Thymus (tissue), 11 donors: ENCODE results near the gene CWC25. TPM values are rescaled to one million over a fixed set of nuclear protein-coding genes. Genes with fewer than 3 reads are reported as not detected.
"Not testable (repeated sequence)": the region's sequence is repeated elsewhere in the genome, so short reads cannot be mapped to it uniquely, and the experiment has no call there.

Experiments used
- DNase-seq, 9 donors: peaks; one replicate each; pipeline ENCODE4 v3.0.0-alpha.2; 2013; ENCODE audit warnings: low spot score in 9 of 9, low read depth in 6 of 9, missing footprints in 1 of 9
- H3K27ac ChIP-seq, 2 donors: one replicate each; pipeline ENCODE4 v1.5.1; 2013; ENCODE audit warnings: control low read depth in 1 of 2, low read depth in 1 of 2, low read length in 1 of 2, mild to moderate bottlenecking in 1 of 2, moderate library complexity in 1 of 2
- H3K27me3 ChIP-seq, 2 donors: one replicate each; pipeline ENCODE4 v1.5.1; 2013; ENCODE audit warnings: low read length in 1 of 2; ENCODE audit not compliant: control insufficient read depth in 2 of 2, insufficient read depth in 1 of 2
- H3K36me3 ChIP-seq, 2 donors: one replicate each; pipeline ENCODE4 v1.5.1; 2013; ENCODE audit warnings: low read length in 1 of 2, mild to moderate bottlenecking in 1 of 2, moderate library complexity in 1 of 2; ENCODE audit not compliant: control insufficient read depth in 2 of 2, insufficient read depth in 2 of 2
- H3K4me1 ChIP-seq, 2 donors: one replicate each; pipeline ENCODE4 v1.5.1; 2013; ENCODE audit warnings: low read length in 2 of 2; ENCODE audit not compliant: control insufficient read depth in 2 of 2, insufficient read depth in 2 of 2
- H3K4me3 ChIP-seq, 2 donors: one replicate each; pipeline ENCODE4 v1.5.1; 2013; ENCODE audit warnings: low read length in 2 of 2, control low read depth in 1 of 2, mild to moderate bottlenecking in 1 of 2
- H3K9me3 ChIP-seq, 2 donors: one replicate each; pipeline ENCODE4 v1.5.1; 2013; ENCODE audit warnings: low read length in 1 of 2, mild to moderate bottlenecking in 1 of 2; ENCODE audit not compliant: control insufficient read depth in 2 of 2, insufficient read depth in 1 of 2
- WGBS: extraction: QIAGEN DNeasy Blood & Tissue Kit; methylation state at CpG from one replicate; pipeline ENCODE4 v1.1.7; 2013; 5-methylcytosine and 5-hydroxymethylcytosine counted together
- polyA plus RNA-seq: library from polyadenylated mRNA; stranded (reverse); fragments of 200-250 nt; gene quantifications from one replicate; pipeline ENCODE4 v1.2.3, GENCODE V29; 2013
- total RNA-seq: library from RNA; stranded (reverse); fragments of 120-200 nt; gene quantifications from one replicate; pipeline ENCODE4 v1.2.4, GENCODE V29; 2013
- donor health status: healthy.

CWC25 gene
- total and polyA plus RNA-seq, 2 donors = 18.7 to 36.2 TPM

GRCh38 chr17:38855101-38855714, 30.1 kb upstream of the CWC25 start:
- not testable (repeated sequence) for H3K27ac ChIP-seq, H3K27me3 ChIP-seq, DNase-seq, H3K9me3 ChIP-seq, H3K4me3 ChIP-seq
- Histone ChIP-seq H3K36me3 (peaks cover 10 to 27% of the 10 kb centered on the region in 2 donors), H3K4me1 (peaks cover 13 to 28% of the 10 kb centered on the region in 2 donors)
- 95% methylated on average over 28 of the region's 28 CpGs for WGBS

GRCh38 chr17:38853292-38854219, 28.4 kb upstream of the CWC25 start, which contains the start of gene RPL23:
Gene RPL23 (minus strand): TSS chr17:38853721. CDS start chr17:38853710, 11 bp downstream.
- Histone ChIP-seq H3K4me3 (peak within 1 kb of the TSS; percentile 70 to 96), H3K9me3 (no peaks in the 10 kb centered on the region), H3K36me3 (peaks cover 22 to 43% of the 10 kb centered on the region in 2 donors), H3K27ac (peak within 1 kb of the TSS; percentile 97 to 100), H3K27me3 (no peaks in the 10 kb centered on the region), H3K4me1 (peaks cover 13 to 28% of the 10 kb centered on the region in 2 donors)
- DNase-seq = peak; percentile 92 to 98 (median 96)
- under 1% methylated on average over 48 of the region's 48 CpGs for WGBS

GRCh38 chr17:38852771-38853291, 27.7 kb upstream of the CWC25 start:
- peaks cover 27 to 50% of the 10 kb centered on the region in 2 donors for H3K36me3 ChIP-seq
- WGBS = 2% methylated on average over 19 of the region's 19 CpGs
- no peak for DNase-seq
- H3K4me1 ChIP-seq = peaks cover 13 to 28% of the 10 kb centered on the region in 2 donors
- no peaks in the 10 kb centered on the region for H3K27me3 ChIP-seq
- H3K27ac ChIP-seq = peak overlapping the region; percentile 97 to 100
- no peaks in the 10 kb centered on the region for H3K9me3 ChIP-seq
- H3K4me3 ChIP-seq = peak overlapping the region; percentile 70 to 96

GRCh38 chr17:38851434-38851833, 26.3 kb upstream of the CWC25 start:
- Histone ChIP-seq H3K27ac (peak overlapping the region in 1 of 2 donors; percentile 40), H3K27me3 (no peaks in the 10 kb centered on the region), H3K4me1 (peaks cover 13 to 28% of the 10 kb centered on the region in 2 donors), H3K4me3 (peak overlapping the region; percentile 32 to 96), H3K9me3 (no peaks in the 10 kb centered on the region), H3K36me3 (peaks cover 36 to 59% of the 10 kb centered on the region in 2 donors)
- no peak for DNase-seq
- WGBS = 75% methylated on average over 2 of the region's 2 CpGs

GRCh38 chr17:38850374-38850773, 25.3 kb upstream of the CWC25 start:
- Histone ChIP-seq H3K27ac (no peak overlapping the region), H3K9me3 (no peaks in the 10 kb centered on the region), H3K36me3 (peaks cover 37 to 62% of the 10 kb centered on the region in 2 donors), H3K27me3 (no peaks in the 10 kb centered on the region), H3K4me1 (peaks cover 13 to 28% of the 10 kb centered on the region in 2 donors), H3K4me3 (no peak overlapping the region)
- WGBS = 96% methylated on average over 7 of the region's 7 CpGs
- no peak for DNase-seq

GRCh38 chr17:38848939-38849605, 24.0 kb upstream of the CWC25 start:
- DNase-seq = no peak
- no peaks in the 10 kb centered on the region for H3K9me3 ChIP-seq
- H3K4me3 ChIP-seq = no peak overlapping the region
- 97% methylated on average over 16 of the region's 16 CpGs for WGBS
- H3K4me1 ChIP-seq = peaks cover 10 to 21% of the 10 kb centered on the region in 2 donors
- no peaks in the 10 kb centered on the region for H3K27me3 ChIP-seq
- peaks cover 37 to 62% of the 10 kb centered on the region in 2 donors for H3K36me3 ChIP-seq
- no peak overlapping the region for H3K27ac ChIP-seq

- WGBS = 100% methylated on average over 1 of the region's 1 CpG
- Histone ChIP-seq H3K4me1 (peaks cover 10 to 18% of the 10 kb centered on the region in 2 donors), H3K27me3 (no peaks in the 10 kb centered on the region), H3K27ac (no peak overlapping the region), H3K9me3 (no peaks in the 10 kb centered on the region), H3K4me3 (no peak overlapping the region), H3K36me3 (peaks cover 37 to 62% of the 10 kb centered on the region in 2 donors)
- no peak for DNase-seq
These were observed 23.4 kb upstream of the CWC25 start for GRCh38 chr17:38848557-38848891.

- no peaks in the 10 kb centered on the region for H3K27me3 ChIP-seq
- no peaks in the 10 kb centered on the region for H3K4me1 ChIP-seq
- 88% methylated on average over 13 of the region's 13 CpGs for WGBS
- no peak for DNase-seq
- H3K9me3 ChIP-seq = peaks cover 0 to 2% of the 10 kb centered on the region in 2 donors
- peaks cover 20 to 26% of the 10 kb centered on the region in 2 donors for H3K36me3 ChIP-seq
- H3K4me3 ChIP-seq = no peak overlapping the region
- no peak overlapping the region for H3K27ac ChIP-seq
These were observed 19.2 kb upstream of the CWC25 start for GRCh38 chr17:38844261-38844757.
